Astrocyte (in vitro differentiated cells and primary cell): ENCODE results near the gene GUCY2F. TPM values are rescaled to one million over a fixed set of nuclear protein-coding genes. Genes with fewer than 3 reads are reported as not detected.
A peak's percentile ranks its signal among the peaks of the same experiment; 100 is the strongest.

ENCODE experiments used
- DNase-seq: peaks from one replicate; pipeline ENCODE4 v3.0.0-alpha.2; 2010; ENCODE audit warnings: low read depth
- FAIRE-seq: peaks from 2 replicates; lab custom pipeline; 2011; peaks lifted over from hg19 to GRCh38; lab: Jason Lieb, UNC
- H2AFZ ChIP-seq: 2 replicates; pipeline ENCODE4 v1.6.0; 2012; ENCODE audit warnings: low read depth, low read length, inconsistent platforms
- H3K27ac ChIP-seq: 2 replicates; pipeline ENCODE4 v1.5.1; 2011; ENCODE audit warnings: low read depth, low read length, inconsistent platforms
- H3K27me3 ChIP-seq: 2 replicates; pipeline ENCODE4 v1.6.0; 2011; ENCODE audit warnings: low read length, inconsistent platforms; ENCODE audit not compliant: insufficient read depth
- H3K36me3 ChIP-seq: 2 replicates; pipeline ENCODE4 v1.5.1; 2011; ENCODE audit warnings: low read length, inconsistent platforms; ENCODE audit not compliant: insufficient read depth
- H3K4me1 ChIP-seq: 2 replicates; pipeline ENCODE4 v1.5.1; 2011; ENCODE audit warnings: low read length, inconsistent platforms; ENCODE audit not compliant: insufficient read depth
- H3K4me2 ChIP-seq: 2 replicates; pipeline ENCODE4 v1.6.0; 2012; ENCODE audit warnings: low read length, inconsistent platforms
- H3K4me3 ChIP-seq: 2 replicates; pipeline ENCODE4 v1.5.1; 2011; ENCODE audit warnings: low read depth, mild to moderate bottlenecking, low read length, inconsistent platforms; ENCODE audit not compliant: insufficient read depth
- H3K79me2 ChIP-seq: 2 replicates; pipeline ENCODE4 v1.6.0; 2012; ENCODE audit warnings: mild to moderate bottlenecking, low read length, inconsistent platforms; ENCODE audit not compliant: insufficient read depth
- H3K9ac ChIP-seq: 2 replicates; pipeline ENCODE4 v1.6.0; 2012; ENCODE audit warnings: mild to moderate bottlenecking, low read length, inconsistent platforms
- H3K9me3 ChIP-seq: 2 replicates; pipeline ENCODE4 v1.5.1; 2012; ENCODE audit warnings: low read depth, mild to moderate bottlenecking, low read length, inconsistent platforms; ENCODE audit not compliant: insufficient read depth
- H4K20me1 ChIP-seq: 2 replicates; pipeline ENCODE4 v1.6.0; 2012; ENCODE audit warnings: low read length, inconsistent platforms; ENCODE audit not compliant: insufficient read depth
- H3K27ac Mint-ChIP-seq: one replicate; pipeline ENCODE4 v1.8.0; 2021; ENCODE audit warnings: mild to moderate bottlenecking, mixed read lengths; ENCODE audit not compliant: unreplicated experiment
- H3K27me3 Mint-ChIP-seq: one replicate; pipeline ENCODE4 v1.8.0; 2021; ENCODE audit warnings: low read depth, mixed read lengths; ENCODE audit not compliant: unreplicated experiment
- H3K36me3 Mint-ChIP-seq: one replicate; pipeline ENCODE4 v1.8.0; 2021; ENCODE audit warnings: low read depth, mixed read lengths; ENCODE audit not compliant: unreplicated experiment
- H3K4me1 Mint-ChIP-seq: one replicate; pipeline ENCODE4 v1.8.0; 2021; ENCODE audit warnings: low read depth, mixed read lengths; ENCODE audit not compliant: unreplicated experiment
- H3K4me3 Mint-ChIP-seq: one replicate; pipeline ENCODE4 v1.8.0; 2021; ENCODE audit warnings: mild to moderate bottlenecking, moderate library complexity, mixed read lengths; ENCODE audit not compliant: unreplicated experiment
- H3K9me3 Mint-ChIP-seq: one replicate; pipeline ENCODE4 v1.8.0; 2021; ENCODE audit warnings: mild to moderate bottlenecking, mixed read lengths; ENCODE audit not compliant: unreplicated experiment
- EZH2 ChIP-seq: IDR thresholded peaks from 2 replicates; pipeline ENCODE4 v1.6.1; 2012; ENCODE audit warnings: mild to moderate bottlenecking, low read length, inconsistent platforms; ENCODE audit not compliant: insufficient read depth
- total RNA-seq: library from RNA; stranded (reverse); gene quantifications from 2 replicates; pipeline ENCODE4 v1.2.1, GENCODE V29; 2021
- TF ChIP-seq, protein P1 (sequence below): IDR thresholded peaks from 2 replicates; pipeline ENCODE4 v1.5.1; 2011; ENCODE audit warnings: low read depth, mild to moderate bottlenecking, inconsistent platforms, low read length, moderate library complexity; ENCODE audit not compliant: insufficient read depth

GUCY2F gene
- total RNA-seq, 1 donor from 2014 or later = not detected

DNA sequence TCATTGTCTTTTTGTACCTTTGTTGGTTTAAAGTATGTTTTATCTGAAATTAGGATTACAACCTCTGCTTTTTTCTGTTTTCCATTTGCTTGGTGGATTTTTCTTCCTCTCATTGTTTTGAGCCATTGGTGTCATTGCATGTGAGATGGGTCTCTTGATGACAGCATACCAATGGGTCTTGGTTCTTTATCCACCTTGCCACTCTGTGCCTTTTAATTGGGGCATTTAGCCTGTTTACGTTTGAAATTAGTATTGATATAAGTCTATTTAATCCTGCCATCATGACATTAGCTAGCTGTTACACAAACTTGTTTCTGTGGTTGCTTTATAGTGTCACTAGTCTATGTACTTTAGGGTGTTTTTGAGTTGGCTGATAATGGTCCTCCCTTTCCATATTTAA, 145.7 kb downstream of the GUCY2F start:
- Histone ChIP-seq H2AFZ (no peak overlapping the region), H3K4me3 (no peak overlapping the region), H3K79me2 (no peaks in the 10 kb centered on the region), H3K27ac (no peak overlapping the region), H3K36me3 (no peaks in the 10 kb centered on the region), H4K20me1 (no peaks in the 10 kb centered on the region), H3K4me2 (no peak overlapping the region), H3K27me3 (no peaks in the 10 kb centered on the region), H3K9ac (no peak overlapping the region), H3K9me3 (no peaks in the 10 kb centered on the region), H3K4me1 (no peaks in the 10 kb centered on the region)
- Mint-ChIP-seq H3K27ac (no peak overlapping the region), H3K36me3 (no peaks in the 10 kb centered on the region), H3K4me1 (no peaks in the 10 kb centered on the region), H3K4me3 (no peak overlapping the region), H3K27me3 (peaks cover 2% of the 10 kb centered on the region), H3K9me3 (peaks cover 21% of the 10 kb centered on the region)
- TF ChIP-seq EZH2 = no peak
- TF ChIP-seq, protein P1, sequence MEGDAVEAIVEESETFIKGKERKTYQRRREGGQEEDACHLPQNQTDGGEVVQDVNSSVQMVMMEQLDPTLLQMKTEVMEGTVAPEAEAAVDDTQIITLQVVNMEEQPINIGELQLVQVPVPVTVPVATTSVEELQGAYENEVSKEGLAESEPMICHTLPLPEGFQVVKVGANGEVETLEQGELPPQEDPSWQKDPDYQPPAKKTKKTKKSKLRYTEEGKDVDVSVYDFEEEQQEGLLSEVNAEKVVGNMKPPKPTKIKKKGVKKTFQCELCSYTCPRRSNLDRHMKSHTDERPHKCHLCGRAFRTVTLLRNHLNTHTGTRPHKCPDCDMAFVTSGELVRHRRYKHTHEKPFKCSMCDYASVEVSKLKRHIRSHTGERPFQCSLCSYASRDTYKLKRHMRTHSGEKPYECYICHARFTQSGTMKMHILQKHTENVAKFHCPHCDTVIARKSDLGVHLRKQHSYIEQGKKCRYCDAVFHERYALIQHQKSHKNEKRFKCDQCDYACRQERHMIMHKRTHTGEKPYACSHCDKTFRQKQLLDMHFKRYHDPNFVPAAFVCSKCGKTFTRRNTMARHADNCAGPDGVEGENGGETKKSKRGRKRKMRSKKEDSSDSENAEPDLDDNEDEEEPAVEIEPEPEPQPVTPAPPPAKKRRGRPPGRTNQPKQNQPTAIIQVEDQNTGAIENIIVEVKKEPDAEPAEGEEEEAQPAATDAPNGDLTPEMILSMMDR = no peak
- DNase-seq (no peak), FAIRE-seq (peak; percentile 74)

DNA sequence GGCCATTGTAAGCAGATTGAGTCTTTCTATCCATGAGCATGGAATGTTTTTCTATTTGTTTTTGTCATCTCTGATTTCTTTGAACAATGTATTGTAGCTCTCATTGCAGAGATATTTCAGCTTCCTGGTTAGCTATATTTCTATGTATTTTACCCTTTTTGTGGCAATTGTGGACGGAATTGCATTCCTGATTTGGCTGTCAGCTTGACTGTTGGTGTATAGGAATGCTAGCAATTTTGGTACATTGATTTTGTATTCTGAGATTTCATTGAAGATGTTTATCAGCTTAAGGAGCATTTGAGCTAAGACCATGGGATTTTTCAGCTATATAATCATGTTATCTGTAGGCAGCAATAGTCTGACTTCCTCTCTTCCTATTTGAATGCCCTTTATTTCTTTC, 154.6 kb downstream of the GUCY2F start:
- H3K4me2 ChIP-seq = peak overlapping the region; percentile 48
- no peaks in the 10 kb centered on the region for H3K27me3 ChIP-seq
- peak; percentile 99 for FAIRE-seq
- peaks cover 7% of the 10 kb centered on the region for H3K9me3 Mint-ChIP-seq
- peak; percentile 33 for DNase-seq
- H3K27ac ChIP-seq = peak overlapping the region; percentile 42
- no peaks in the 10 kb centered on the region for H4K20me1 ChIP-seq
- H3K4me3 Mint-ChIP-seq = no peak overlapping the region
- H3K36me3 ChIP-seq = no peaks in the 10 kb centered on the region
- H3K27me3 Mint-ChIP-seq = no peaks in the 10 kb centered on the region
- H3K27ac Mint-ChIP-seq = peak overlapping the region; percentile 89
- peaks cover 3% of the 10 kb centered on the region for H3K4me1 ChIP-seq
- H3K4me3 ChIP-seq = no peak overlapping the region
- H3K79me2 ChIP-seq = no peaks in the 10 kb centered on the region
- H3K9ac ChIP-seq = no peak overlapping the region
- no peak overlapping the region for H2AFZ ChIP-seq
- peaks cover 10% of the 10 kb centered on the region for H3K4me1 Mint-ChIP-seq
- H3K9me3 ChIP-seq = no peaks in the 10 kb centered on the region
- TF ChIP-seq, protein P1 = no peak
- no peak for TF ChIP-seq EZH2
- H3K36me3 Mint-ChIP-seq = no peaks in the 10 kb centered on the region

Other genes starting within 250 kb of the GUCY2F start
- gene NXT2, start 54.8 kb upstream of the GUCY2F start, total RNA-seq = 3.9 and 4.2 TPM in 2 replicates
- 0.46 and 1.3 TPM in 2 replicates for gene KCNE5, start 143.1 kb upstream of the GUCY2F start, total RNA-seq